Progenitor cell of endocrine pancreas (in vitro differentiated cells): ENCODE results near the gene FNDC3B. TPM values are rescaled to one million over a fixed set of nuclear protein-coding genes. Genes with fewer than 3 reads are reported as not detected.

Experiments used
- DNase-seq: peaks from one replicate; pipeline ENCODE4 v3.0.0; 2021; ENCODE audit warnings: low spot score; ENCODE audit not compliant: unreplicated experiment
- H3K27ac Mint-ChIP-seq: 2 replicates; pipeline ENCODE4 v1.8.0; 2021; ENCODE audit warnings: mild to moderate bottlenecking, moderate library complexity, mixed read lengths
- H3K27me3 Mint-ChIP-seq: 2 replicates; pipeline ENCODE4 v1.8.0; 2021; ENCODE audit warnings: mixed read lengths
- H3K36me3 Mint-ChIP-seq: 2 replicates; pipeline ENCODE4 v1.8.0; 2022; ENCODE audit warnings: mixed read lengths; ENCODE audit not compliant: insufficient read depth
- H3K4me1 Mint-ChIP-seq: 2 replicates; pipeline ENCODE4 v1.8.0; 2021; ENCODE audit warnings: low read depth, mixed read lengths
- H3K4me3 Mint-ChIP-seq: 2 replicates; pipeline ENCODE4 v1.8.0; 2021; ENCODE audit warnings: low read depth, mild to moderate bottlenecking, moderate library complexity, mixed read lengths
- H3K9me3 Mint-ChIP-seq: 2 replicates; pipeline ENCODE4 v1.8.0; 2021; ENCODE audit warnings: low read depth, mixed read lengths
- CTCF ChIP-seq: fragments of 200-600 bp; sonication (generic); IDR thresholded peaks from one replicate; pipeline ENCODE4 v1.5.0; 2021; ENCODE audit warnings: antibody characterized with exemption, mild to moderate bottlenecking; ENCODE audit not compliant: unreplicated experiment
- total RNA-seq: library from RNA; stranded (reverse); gene quantifications from 2 replicates; pipeline ENCODE4 v1.2.1, GENCODE V29; 2021

The FNDC3B gene
- total RNA-seq, 1 donor from 2014 or later: 158 TPM

GRCh38 chr3:172410702-172411477, 371.5 kb downstream of the FNDC3B start:
- peaks cover 4% of the 10 kb centered on the region for H3K27me3 Mint-ChIP-seq
- H3K27ac Mint-ChIP-seq: no peak overlapping the region
- no peaks in the 10 kb centered on the region for H3K36me3 Mint-ChIP-seq
- TF ChIP-seq CTCF: no peak
- H3K4me3 Mint-ChIP-seq: no peak overlapping the region
- DNase-seq: no peak
- no peaks in the 10 kb centered on the region for H3K4me1 Mint-ChIP-seq
- H3K9me3 Mint-ChIP-seq: no peaks in the 10 kb centered on the region

GRCh38 chr3:172411478-172411947, 372.1 kb downstream of the FNDC3B start:
- Mint-ChIP-seq H3K27ac (no peak overlapping the region), H3K27me3 (peaks cover 4% of the 10 kb centered on the region), H3K36me3 (no peaks in the 10 kb centered on the region), H3K9me3 (no peaks in the 10 kb centered on the region), H3K4me3 (no peak overlapping the region), H3K4me1 (no peaks in the 10 kb centered on the region)
- no peak for TF ChIP-seq CTCF
- no peak for DNase-seq

- H3K27me3 Mint-ChIP-seq: peaks cover 4% of the 10 kb centered on the region
- no peak overlapping the region for H3K27ac Mint-ChIP-seq
- H3K4me1 Mint-ChIP-seq: no peaks in the 10 kb centered on the region
- TF ChIP-seq CTCF: no peak
- no peak for DNase-seq
- no peaks in the 10 kb centered on the region for H3K36me3 Mint-ChIP-seq
- no peak overlapping the region for H3K4me3 Mint-ChIP-seq
- H3K9me3 Mint-ChIP-seq: peaks cover 4% of the 10 kb centered on the region
These were observed 375.9 kb downstream of the FNDC3B start for GRCh38 chr3:172415323-172415722.

- no peak overlapping the region for H3K4me3 Mint-ChIP-seq
These were observed 398.3 kb downstream of the FNDC3B start for GRCh38 chr3:172437713-172438112.

GRCh38 chr3:172438186-172438585, 398.8 kb downstream of the FNDC3B start:
- Mint-ChIP-seq H3K9me3 (peaks cover 7% of the 10 kb centered on the region), H3K36me3 (no peaks in the 10 kb centered on the region), H3K4me3 (no peak overlapping the region), H3K27me3 (peaks cover 20% of the 10 kb centered on the region), H3K4me1 (no peaks in the 10 kb centered on the region), H3K27ac (no peak overlapping the region)
- no peak for TF ChIP-seq CTCF
- no peak for DNase-seq

More at GRCh38 chr3:172437713-172438112, 398.3 kb downstream of the FNDC3B start:
- peaks cover 18% of the 10 kb centered on the region for H3K27me3 Mint-ChIP-seq
- no peak overlapping the region for H3K27ac Mint-ChIP-seq
- peaks cover 7% of the 10 kb centered on the region for H3K9me3 Mint-ChIP-seq
- DNase-seq: no peak
- H3K4me1 Mint-ChIP-seq: no peaks in the 10 kb centered on the region
- H3K36me3 Mint-ChIP-seq: no peaks in the 10 kb centered on the region
- TF ChIP-seq CTCF: no peak
